ENCODE results near the gene EIF5A2.
A peak's percentile ranks its signal among the peaks of the same experiment; 100 is the strongest.
"Not testable (repeated sequence)": the region's sequence is repeated elsewhere in the genome, so short reads cannot be mapped to it uniquely, and the experiment has no call there.

EIF5A2 gene

DNA sequence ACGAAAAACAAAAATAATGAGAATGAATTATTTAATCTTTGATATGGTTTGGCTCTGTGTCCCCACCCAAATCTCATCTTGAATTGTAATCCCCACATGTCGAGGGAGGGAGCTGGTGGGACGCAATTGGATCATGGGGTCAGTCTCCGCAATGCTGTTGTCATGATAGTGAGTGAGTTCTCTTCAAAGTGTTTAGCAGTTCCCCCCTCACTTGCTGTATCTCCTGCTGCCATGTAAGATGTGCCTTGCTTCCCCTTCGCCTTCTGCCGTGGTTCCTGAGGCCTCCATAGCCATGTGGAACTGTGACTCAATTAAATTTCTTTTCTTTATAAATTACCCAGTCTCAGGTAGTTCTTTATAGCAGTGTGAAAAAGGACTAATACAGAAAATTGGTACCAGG, 12.1 kb downstream of the EIF5A2 start:
- DNase-seq: not testable (repeated sequence)

DNA sequence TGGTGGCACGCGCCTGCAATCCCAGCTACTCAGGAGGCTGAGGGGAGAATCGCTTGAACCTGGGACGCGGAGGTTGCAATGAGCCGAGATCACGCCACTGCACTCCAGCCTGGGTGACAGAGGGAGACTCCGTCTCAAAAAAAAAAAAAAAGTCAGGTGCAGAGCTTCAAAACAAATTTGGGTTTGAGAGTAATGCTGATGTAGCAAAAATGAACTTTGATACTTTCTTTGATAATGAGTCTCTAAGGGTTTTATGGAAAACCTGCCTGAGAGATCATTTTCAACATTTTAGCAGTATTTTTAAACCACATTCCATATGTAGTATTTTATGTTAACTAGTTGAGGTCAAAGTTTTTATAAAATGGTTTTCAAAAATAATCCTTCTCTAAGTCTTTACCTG, 14.5 kb downstream of the EIF5A2 start:
- no peak for DNase-seq

DNA sequence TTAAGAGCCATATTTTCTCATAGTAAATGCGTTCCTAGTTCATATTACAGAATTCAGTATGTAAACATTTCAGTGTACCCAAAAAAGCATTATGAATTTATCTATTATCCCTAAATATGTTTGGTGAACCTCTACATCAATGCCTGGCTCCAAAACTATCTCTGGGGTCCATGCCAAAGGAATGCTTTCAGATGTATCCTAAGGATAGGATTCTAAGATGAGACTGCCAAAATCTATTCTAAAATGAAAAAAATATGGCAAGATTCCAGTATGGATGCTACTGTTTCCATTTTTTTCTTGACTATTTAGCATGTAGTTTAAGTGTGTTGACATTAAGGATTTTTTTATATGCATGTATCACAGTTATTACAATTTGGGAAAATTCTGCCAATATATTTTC, 18.8 kb downstream of the EIF5A2 start:
- DNase-seq: no peak

DNA sequence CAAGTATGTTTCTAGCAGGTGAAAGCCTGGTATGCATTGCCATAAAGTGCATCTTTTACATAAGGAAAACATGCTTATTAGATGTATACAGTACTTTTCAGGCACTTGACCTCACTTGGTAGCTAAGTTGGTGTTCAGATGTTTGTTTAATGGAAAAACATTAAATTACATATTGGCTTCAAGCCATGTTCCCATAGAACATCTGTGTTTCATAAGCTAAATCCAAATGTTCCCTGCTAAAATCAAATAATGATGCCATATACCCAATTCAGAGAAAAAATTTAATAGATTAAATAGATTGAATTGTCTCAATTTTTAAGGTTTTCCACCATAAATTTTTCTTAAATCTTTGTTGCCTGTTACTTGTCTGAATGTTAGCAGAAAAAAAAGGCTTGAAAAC, 19.3 kb downstream of the EIF5A2 start:
- no peak for DNase-seq

DNA sequence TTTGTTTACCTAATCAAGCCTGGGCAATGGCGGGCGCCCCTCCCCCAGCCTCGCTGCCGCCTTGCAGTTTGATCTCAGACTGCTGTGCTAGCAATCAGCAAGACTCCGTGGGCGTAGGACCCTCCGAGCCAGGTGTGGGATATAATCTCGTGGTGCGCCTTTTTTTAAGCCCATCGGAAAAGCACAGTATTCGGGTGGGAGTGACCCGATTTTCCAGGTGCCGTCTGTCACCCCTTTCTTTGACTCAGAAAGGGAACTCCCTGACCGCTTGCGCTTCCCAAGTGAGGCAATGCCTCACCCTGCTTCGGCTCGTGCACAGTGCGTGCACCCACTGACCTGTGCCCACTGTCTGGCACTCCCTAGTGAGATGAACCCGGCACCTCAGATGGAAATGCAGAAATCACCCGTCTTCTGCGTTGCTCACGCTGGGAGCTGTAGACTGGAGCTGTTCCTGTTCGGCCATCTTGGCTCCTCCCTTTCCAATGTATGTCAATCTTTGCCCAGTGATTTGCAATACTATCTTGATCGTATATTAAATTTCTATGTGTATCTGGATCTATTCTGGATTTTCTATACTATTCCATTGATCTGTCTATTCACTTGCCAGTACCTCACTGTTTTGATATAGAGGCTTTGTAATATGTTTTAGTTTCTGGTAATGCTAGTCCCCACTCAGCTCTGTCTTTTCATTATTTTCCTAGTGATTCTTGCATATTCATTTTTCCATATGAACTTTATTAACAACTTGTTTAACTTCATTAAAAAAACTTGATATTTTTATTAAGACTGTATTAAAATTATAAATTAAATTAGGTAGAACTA, 24.1 kb downstream of the EIF5A2 start:
- not testable (repeated sequence) for DNase-seq

DNA sequence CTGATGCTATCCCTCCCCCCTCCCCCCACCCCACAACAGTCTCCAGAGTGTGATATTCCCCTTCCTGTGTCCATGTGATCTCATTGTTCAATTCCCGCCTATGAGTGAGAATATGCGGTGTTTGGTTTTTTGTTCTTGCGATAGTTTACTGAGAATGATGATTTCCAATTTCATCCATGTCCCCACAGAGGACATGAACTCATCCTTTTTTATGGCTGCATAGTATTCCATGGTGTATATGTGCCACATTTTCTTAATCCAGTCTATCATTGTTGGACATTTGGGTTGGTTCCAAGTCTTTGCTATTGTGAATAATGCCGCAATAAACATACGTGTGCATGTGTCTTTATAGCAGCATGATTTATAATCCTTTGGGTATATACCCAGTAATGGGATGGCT, 29.7 kb downstream of the EIF5A2 start:
- DNase-seq: not testable (repeated sequence)

DNA sequence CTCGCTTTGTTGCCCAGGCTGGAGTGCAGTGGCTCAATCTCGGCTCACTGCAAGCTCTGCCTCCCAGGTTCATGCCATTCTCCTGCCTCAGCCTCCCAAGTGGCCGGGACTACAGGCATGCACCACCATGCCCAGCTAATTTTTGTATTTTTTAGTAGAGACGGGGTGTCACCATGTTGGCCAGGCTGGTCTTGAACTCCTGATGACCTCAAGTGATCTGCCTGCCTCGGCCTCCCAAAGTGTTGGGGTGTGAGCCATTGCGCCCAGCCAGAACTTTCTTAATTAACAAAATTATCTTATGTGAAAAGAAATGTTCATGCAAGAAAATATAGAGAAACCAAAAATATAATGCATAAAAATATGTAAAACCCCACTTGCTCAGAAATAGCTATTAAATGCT, 31.1 kb downstream of the EIF5A2 start:
- not testable (repeated sequence) for DNase-seq

DNA sequence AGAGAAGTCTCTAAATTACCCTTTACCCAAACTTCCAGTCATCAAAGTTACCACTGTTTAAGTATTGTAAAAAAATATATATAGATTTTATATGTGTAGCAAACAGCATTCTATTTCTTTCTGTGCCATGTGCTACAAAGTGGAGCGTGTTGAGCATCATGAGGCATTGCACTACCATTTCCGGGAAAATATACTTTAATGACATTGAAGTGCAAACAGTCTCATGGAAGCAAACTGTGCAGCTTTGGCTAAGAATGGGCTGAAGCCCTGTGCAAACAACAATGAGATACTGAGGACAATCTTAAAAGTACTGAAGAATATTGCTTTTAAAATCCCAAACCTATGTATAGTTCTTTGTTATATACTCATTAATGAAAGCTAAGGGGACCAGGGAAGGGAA, 31.9 kb downstream of the EIF5A2 start:
- no peak for DNase-seq

DNA sequence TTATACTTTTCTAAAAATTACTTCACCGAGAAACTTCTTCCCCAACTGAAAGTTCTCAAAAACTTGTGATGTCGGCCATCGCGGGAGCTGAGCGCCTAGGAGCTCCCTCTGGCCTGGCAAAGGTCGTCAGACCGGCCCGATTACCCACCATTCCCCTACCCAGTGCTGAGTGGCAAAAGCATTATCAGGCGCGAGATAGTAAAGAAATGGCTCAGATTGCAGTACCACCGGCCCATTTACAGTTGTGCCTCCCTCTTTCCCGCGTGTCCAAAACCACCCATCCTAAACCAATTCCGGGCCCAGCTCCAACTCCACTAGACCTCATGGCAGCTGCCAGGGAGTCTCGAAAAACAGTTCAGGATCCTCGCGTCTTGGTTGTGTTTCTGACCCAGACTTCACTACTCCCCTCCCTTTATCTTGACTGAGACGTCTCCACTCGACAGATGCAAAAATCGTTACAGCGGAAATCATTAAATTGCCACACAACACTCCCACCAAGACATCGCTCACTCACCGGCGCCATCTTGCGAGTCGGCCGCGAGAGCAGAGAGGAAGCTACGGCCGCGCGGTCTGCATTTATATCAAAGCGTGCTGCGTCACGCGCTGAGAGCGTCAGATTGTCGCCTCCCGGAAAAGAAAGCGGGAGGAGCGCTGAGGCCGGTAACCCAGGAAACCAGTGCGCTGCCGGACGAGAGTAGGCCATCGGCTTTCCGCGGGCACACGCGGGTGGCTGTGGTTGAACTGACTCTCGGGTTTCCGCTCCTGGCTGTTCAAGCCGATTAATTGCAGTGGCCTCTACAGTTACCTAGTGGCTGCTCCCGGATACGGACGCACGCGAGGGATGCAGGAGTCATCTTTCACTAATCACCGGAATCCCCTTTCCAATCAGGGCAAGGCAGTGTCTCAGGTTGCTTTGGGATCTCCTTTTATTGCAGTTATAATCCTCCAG, 38.5 kb downstream of the EIF5A2 start, which contains the start of gene RPL22L1:
Gene RPL22L1 (minus strand): TSS at position 551 of the 949 bp plus-strand sequence. CDS start 28 bp downstream, at position 523.
- peak; percentile 100 for DNase-seq

DNA sequence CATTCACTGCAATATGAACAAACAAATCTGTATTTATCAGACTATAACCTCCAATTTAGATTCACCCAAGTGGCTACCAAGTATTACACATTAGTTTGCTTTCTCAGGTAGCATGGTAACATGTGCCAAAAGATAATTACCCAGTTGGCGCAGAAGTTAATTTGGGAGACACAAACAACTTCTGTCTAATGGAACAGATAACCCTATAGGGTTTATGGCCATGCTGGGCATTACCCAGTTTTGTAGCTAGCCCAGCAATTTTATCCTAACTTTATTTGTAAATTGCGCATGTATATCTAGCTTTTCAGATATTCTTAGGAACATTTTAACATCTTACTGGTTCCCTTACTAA, 39.2 kb downstream of the EIF5A2 start:
- DNase-seq: peak; percentile 51

DNA sequence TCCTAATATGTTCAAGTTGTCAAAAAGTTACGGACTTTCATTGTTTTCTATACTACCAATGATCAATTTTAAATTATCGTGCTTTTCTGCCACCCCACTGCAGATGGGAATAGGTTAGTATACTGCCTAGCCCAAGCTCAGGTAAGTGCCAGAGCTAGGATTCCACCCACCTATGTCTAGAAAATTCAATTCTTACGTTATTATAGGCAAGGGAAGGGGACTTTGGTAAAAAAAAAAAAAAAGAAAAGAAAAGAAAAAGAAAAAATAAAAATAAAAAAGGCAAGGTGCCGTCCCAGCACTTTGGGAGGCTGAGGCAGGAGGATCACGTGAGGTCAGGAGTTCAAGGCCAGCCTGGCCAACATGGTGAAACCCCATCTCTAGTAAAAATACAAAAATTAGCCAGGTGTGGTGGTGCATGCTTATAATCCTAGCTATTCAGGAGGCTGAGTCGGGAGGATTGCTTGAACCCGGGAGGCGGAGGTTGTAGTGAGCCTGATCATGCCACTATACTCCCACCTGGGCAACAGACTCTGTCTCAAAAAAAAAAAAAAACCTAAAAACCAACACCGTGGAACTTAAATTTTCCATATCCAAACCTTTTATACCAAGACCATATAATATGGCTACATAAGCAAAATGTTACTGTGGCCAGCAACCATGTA, 39.7 kb downstream of the EIF5A2 start:
- DNase-seq: no peak

DNA sequence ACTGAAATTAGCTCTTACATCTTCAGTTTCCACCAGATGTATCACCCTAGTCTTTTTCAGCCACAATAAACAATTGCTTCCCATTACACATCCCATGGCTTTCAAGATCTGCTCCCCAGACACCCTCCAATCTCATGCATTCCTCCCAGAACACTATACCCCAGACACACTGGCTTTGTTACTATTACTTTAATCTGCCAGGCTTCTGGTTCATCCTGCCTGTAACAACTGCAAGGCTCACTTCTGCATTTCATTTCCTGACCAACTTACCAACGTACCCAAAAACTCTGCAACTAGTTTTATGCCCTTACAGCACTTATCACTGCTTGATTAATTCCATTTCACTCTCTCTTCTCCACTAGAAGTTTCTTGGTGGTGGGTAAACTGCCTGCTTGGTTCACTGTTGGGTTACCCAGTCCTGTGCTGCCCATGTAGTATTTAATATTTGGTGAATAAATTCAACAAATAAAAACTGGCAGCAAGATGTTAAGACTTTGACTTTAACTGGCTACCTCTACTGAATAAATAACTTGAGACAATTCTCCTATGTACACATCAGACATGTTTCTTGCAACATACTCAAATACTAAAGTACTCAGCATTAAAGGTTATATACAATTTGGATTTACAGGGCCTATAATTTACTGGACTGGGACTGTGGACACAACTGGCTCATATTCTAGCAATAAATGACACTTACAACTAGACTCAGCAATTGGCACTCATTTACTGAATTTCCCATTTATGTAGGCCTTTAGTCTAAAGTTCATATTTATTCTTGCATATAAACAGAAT, 41.1 kb downstream of the EIF5A2 start:
- peak; percentile 54 for DNase-seq

DNA sequence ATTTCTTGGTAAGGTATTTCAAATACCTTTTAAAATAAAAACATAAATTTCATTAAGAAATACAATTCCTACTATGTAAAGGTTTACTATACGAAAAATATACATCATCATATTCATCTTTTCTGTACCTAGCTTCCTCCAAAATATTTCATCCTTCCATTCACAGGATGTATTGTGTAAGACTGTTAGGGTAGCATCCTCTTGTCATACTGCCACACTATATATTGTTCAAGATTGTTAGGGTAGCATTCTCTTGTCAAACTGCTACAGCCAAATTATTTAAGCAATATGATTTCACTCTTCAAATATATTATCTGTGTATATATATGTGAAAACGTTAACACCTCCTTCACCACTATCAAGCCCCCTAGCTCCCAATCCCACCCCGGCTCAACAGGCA, 41.9 kb downstream of the EIF5A2 start:
- no peak for DNase-seq

DNA sequence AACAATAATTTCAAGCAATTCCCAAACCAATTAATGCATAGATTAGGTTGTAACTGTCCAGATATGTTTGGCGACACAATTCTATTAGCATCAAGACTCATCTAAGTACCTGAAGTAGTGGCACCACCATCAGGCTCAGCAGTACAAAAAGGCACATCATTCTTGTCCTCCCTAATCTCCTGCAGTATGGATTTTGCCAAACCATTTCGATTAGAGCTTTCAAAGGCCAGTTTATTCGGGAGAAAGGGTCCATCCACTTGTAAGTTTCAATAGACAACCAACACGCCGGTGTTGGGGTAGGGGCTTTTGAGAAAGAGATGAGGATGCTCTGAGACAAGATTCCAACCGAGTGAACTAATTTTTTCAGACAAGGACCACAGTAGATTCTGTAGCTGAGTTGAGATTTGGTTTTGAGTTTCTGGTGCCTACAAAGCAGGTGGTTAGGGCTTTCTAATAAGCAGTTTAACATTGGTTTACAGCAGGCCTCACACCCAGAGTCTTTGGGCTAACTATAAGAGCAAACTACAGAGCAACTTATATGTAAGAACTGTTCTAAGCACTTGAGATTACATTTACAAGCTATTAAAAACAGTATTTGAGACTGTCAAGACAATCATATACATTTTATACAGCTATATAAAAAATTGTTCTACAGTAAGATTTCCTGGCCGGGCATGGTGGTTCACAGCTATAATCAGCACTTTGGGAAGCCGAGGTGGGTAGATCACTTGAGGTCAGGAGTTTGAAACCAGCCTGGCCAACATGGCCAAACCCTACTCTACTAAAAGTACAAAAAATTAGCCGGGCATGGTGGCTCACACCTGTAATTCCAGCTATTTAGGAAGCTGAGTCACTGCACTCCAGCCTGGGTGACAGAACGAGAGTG, 43.0 kb downstream of the EIF5A2 start:
- peak; percentile 21 for DNase-seq

DNA sequence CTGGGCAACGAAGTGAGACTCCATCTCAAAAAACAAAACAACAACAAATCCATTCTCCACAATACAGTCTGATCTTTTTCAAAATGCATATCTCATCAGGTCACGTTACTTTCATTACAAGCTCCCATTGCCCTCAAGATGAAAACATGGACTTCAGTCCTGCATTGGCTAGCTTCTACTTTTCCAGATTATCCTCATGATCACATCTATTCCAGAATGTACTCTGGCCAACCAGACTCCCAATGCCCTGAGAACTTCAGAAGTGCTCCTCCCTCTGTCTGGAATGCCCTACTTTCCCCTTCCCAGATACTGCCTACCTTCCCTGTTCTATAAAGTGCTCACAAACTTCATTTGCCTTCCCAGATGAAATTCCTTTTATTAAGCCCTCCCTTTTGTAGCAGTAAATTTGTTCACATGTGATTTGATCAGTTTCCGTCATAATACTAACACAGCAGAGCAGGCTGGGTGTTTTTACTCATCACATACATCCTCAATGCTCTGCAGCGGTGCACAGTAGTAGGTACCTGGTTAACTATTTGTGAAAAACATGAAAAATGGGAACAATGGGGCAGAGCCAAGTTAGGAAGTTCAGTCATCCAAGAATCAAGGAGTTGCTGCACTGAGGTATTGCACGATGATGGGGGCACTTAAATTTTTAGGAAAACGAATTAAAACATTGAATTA, 43.8 kb downstream of the EIF5A2 start:
- no peak for DNase-seq

DNA sequence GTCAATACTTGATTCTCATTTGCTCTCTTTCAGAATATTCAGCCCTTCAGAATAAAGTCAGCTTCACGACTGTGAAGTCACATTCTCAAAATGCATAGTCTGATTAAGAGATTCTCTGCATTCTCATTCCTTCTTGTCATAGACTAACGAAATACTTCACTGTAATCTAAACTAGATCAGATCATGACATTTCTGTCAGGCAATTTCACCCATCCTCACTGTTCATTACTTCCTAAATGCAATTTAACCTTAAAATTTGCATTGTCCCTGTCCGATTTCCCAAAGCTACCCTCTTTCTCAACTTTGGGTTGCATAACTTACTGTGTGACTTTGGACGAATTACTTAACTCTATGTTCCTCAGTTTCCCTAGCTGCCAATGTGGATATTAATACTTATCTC, 44.6 kb downstream of the EIF5A2 start:
- no peak for DNase-seq

DNA sequence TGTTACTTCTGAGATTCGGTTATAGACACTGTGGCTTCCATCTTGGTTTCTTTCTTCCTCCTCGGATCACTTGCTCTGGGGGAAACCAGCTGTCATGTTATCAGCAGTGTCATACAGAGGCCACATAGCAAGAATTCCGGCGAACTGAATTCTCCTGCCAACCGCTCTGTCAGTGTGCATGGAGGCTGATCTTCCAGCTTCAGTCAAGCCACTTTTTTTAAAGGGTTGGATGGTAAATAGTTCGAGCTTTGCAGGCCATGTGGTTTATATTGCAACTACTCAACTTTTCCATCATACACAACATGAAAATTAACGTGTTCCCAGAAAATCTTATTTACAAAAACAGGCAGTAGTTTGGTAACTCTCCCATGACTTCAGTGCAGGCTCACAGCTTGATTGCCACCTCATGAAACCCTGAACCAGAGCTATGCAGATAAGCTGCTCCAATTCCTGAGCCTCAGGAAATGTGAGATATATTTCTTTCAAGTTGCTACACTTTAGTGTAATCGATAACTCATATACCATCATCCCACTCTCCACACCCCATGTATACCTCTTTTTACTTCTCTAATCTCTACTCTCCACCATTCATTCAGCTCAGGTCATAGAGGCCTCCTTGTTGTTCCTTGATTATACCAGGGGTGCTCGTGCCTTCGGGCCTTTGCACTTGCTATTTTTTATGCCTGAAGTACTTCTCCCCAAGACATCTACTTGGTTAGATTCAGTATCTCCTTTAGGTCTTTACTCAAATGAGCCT, 45.6 kb downstream of the EIF5A2 start:
- no peak for DNase-seq

DNA sequence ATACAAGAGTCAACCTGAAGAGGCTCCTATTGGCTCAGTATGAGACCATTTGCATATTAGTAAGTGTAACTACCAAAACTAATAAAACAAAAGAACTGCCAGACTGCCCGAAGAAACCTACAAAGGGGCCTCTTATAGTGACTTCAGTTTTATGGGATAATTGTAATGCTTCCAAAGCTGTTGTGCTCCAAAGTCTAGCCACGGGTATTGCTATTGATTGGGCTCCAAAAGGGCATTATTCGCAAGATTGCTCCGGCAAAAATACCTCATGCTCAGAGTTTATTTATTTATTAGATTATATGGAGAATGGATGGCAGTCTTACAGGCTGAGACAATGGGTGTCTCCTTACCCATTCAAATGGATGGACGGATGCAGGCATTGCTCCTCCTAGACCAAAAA, 49.8 kb downstream of the EIF5A2 start:
- no peak for DNase-seq

DNA sequence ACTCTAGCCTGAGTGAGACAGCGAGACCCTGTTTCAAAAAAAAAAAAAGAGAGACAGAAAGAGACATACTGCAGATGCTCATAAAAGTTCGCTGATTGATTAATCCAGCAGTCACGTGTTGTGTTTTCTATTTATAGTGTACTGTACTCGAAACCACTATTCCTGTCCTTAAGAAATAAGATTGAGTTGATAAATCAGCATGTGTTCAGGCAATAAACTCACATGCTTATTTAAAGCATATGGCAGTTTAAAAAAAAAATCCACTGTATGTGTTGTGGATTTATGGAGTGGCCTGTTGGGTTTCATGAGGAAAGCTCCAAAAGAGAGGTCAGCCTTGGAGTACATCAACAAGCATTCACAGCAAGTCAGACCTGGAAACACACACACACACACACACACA, 56.1 kb downstream of the EIF5A2 start:
- no peak for DNase-seq

DNA sequence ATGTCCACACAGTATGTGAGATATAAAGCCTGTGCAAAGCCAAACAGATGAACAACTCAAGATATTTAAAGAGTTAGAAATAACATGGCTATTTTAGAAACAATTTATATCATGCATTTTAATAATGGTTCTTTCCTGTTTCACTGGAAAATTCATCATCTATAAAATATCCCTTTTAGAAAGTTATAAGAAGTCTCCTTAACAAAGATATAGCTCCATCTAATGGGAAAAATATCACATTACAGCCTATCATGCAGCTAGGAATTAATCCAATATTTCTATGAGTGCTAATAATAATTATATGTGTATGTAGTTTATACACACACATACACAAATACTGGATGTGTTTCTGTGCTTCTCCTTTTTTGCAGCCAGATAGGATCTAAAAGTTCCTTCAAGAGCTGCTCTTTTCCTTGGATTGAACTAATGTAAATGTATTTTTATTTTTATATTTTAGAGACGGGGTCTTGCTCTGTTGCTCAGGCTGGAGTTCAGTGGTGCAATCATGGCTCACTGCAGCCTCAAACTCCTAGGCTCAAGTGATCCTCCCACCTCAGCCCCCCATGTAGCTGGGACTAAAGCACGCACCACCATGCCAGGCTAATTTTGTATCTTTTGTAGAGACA, 60.0 kb downstream of the EIF5A2 start:
- DNase-seq: no peak
